ENCODE data around the gene EBF3. TPM values are rescaled to one million over a fixed set of nuclear protein-coding genes. Genes with fewer than 3 reads are reported as not detected.

Gene EBF3
- total and polyA plus RNA-seq, 2 experiments from 2014 or later = 0.27 to 0.49 TPM

GRCh38 chr10:129942019-129942277 is 22.1 kb downstream of the EBF3 start (continued):
- no peak for TF ChIP-seq ETS1 (IDR thresholded peaks at IDR 0.05)

GRCh38 chr10:129941199-129942018 is 22.7 kb downstream of the EBF3 start:
- Histone ChIP-seq H3K9me2 (ENCODE audit: insufficient read depth) (no peaks in the 10 kb centered on the region), H3K4me2 (no peak overlapping the region), H3K27me3 (ENCODE audit: insufficient read depth) (no peaks in the 10 kb centered on the region), H2AFZ (no peak overlapping the region), H3K4me1 (ENCODE audit: insufficient read depth) (no peaks in the 10 kb centered on the region), H3K79me2 (replicated peaks; ENCODE audit: insufficient read depth) (no peaks in the 10 kb centered on the region), H3K27ac (ENCODE audit: low read depth) (no peak overlapping the region), H4K20me1 (replicated peaks; ENCODE audit: insufficient read depth) (no peaks in the 10 kb centered on the region), H3K4me3 (no peak overlapping the region), H3K36me3 (ENCODE audit: insufficient read depth) (no peaks in the 10 kb centered on the region), H3F3A (replicated peaks; ENCODE audit: low read depth) (no peaks in the 10 kb centered on the region)
- H3K27ac Mint-ChIP-seq = no peak overlapping the region
- ATAC-seq = no peak
- peaks cover 9% of the 10 kb centered on the region for H3K27me3 Mint-ChIP-seq (ENCODE audit: insufficient read depth, low read depth, poor library complexity)
- H3K36me3 Mint-ChIP-seq (ENCODE audit: low read depth) = no peaks in the 10 kb centered on the region
- no peak for TF ChIP-seq CREB1 (CRISPR knock-in tag; IDR thresholded peaks at IDR 0.05; ENCODE audit: low read depth)
- no peak for TF ChIP-seq POLR2AphosphoS5 (IDR thresholded peaks at IDR 0.05; ENCODE audit: low read depth)
- no peak for TF ChIP-seq ETS1 (IDR thresholded peaks at IDR 0.05)
- TF ChIP-seq ZNF331 (CRISPR knock-in tag; IDR thresholded peaks at IDR 0.05; ENCODE audit: low read depth) = no peak
- no peak for TF ChIP-seq EZH2 (IDR thresholded peaks at IDR 0.05; ENCODE audit: low read depth, unreplicated experiment)
- TF ChIP-seq ZNF462 (CRISPR knock-in tag; IDR thresholded peaks at IDR 0.05) = no peak
- TF ChIP-seq, protein P1, sequence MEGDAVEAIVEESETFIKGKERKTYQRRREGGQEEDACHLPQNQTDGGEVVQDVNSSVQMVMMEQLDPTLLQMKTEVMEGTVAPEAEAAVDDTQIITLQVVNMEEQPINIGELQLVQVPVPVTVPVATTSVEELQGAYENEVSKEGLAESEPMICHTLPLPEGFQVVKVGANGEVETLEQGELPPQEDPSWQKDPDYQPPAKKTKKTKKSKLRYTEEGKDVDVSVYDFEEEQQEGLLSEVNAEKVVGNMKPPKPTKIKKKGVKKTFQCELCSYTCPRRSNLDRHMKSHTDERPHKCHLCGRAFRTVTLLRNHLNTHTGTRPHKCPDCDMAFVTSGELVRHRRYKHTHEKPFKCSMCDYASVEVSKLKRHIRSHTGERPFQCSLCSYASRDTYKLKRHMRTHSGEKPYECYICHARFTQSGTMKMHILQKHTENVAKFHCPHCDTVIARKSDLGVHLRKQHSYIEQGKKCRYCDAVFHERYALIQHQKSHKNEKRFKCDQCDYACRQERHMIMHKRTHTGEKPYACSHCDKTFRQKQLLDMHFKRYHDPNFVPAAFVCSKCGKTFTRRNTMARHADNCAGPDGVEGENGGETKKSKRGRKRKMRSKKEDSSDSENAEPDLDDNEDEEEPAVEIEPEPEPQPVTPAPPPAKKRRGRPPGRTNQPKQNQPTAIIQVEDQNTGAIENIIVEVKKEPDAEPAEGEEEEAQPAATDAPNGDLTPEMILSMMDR (conservative IDR thresholded peaks at IDR 0.05; ENCODE audit: low read depth in 2 of 2) = no peak
- TF ChIP-seq JUNB (IDR thresholded peaks at IDR 0.05; ENCODE audit: unreplicated experiment) = no peak
- TF ChIP-seq STAT1 (IDR thresholded peaks at IDR 0.05; ENCODE audit: unreplicated experiment) = no peak
- no peak for TF ChIP-seq EZH2phosphoT487 (IDR thresholded peaks at IDR 0.05; ENCODE audit: unreplicated experiment)
- TF ChIP-seq NANOG (IDR thresholded peaks at IDR 0.05; ENCODE audit: borderline replicate concordance) = no peak
- TF ChIP-seq ZNF114 (CRISPR knock-in tag; IDR thresholded peaks at IDR 0.05) = no peak
- no peaks in the 10 kb centered on the region for H3K9me3 Mint-ChIP-seq
- H3K4me1 Mint-ChIP-seq = 0 out of 3 replicates have a peak, but pooled peaks cover 3% of the 10 kb centered on the region
- no peak overlapping the region for H3K4me3 Mint-ChIP-seq
- DNase-seq (ENCODE audit: low spot score) = no peak
